Suprapubic skin (tissue), 4 donors: ENCODE results near the gene GLRX3.

Experiments used
- CTCF ChIP-seq, 2 donors: fragments of 200-600 bp in 1 of 2; fragments of 450-650 bp in 1 of 2; sonication (generic) in 1 of 2; IDR thresholded peaks; one replicate each; pipeline ENCODE4 v1.5.1; 2016 to 2019; ENCODE audit warnings: antibody characterized with exemption in 2 of 2, mild to moderate bottlenecking in 1 of 2, moderate library complexity in 1 of 2
- POLR2A ChIP-seq, 2 donors: fragments of 450-650 bp; IDR thresholded peaks; one replicate each; pipeline ENCODE4 v1.6.1; 2017; ENCODE audit warnings: antibody characterized with exemption in 2 of 2, mild to moderate bottlenecking in 2 of 2, moderate library complexity in 2 of 2
- POLR2AphosphoS5 ChIP-seq, 3 donors: sonication (generic); formaldehyde crosslinking; IDR thresholded peaks; one replicate each; pipeline ENCODE4 v1.6.1; 2017; ENCODE audit warnings: antibody characterized with exemption in 3 of 3

GRCh38 chr10:130193033-130193432 is 56.8 kb downstream of the GLRX3 start:
- TF ChIP-seq POLR2AphosphoS5 (IDR thresholded peaks at IDR 0.05) (no peak), CTCF (IDR thresholded peaks at IDR 0.05) (no peak), POLR2A (IDR thresholded peaks at IDR 0.05) (no peak)
